HEK293 (cell line): Measurements from ENCODE around the gene DISC1.

Experiments
- CTCF ChIA-PET: fragments of 350-600 bp; formaldehyde crosslinking; extraction: SDS; loops from one replicate; lab custom pipeline; 2021; ENCODE audit warnings: antibody characterized with exemption; lab: Yijun Ruan, JAX
- POLR2A ChIA-PET: fragments of 300-600 bp; formaldehyde crosslinking; extraction: SDS; loops from one replicate; lab custom pipeline; 2020; ENCODE audit warnings: antibody characterized with exemption, inconsistent platforms; lab: Yijun Ruan, JAX
- H3K27ac ChIP-seq: fragments of 200-500 bp; sonication (Bioruptor generic); 2 replicates; pipeline ENCODE4 v1.5.1; 2014; ENCODE audit warnings: low read depth, low read length, control low read depth, inconsistent platforms; ENCODE audit errors: extremely low read depth
- H3K36me3 ChIP-seq, 2 experiments: fragments of 200-500 bp in 1 of 2; sonication (Bioruptor generic) in 1 of 2; 1 replicate in 1 of 2; 2 replicates in 1 of 2; pipeline ENCODE4 v1.5.1; 2014 to 2017; ENCODE audit warnings: inconsistent platforms in 2 of 2, low read length in 2 of 2; ENCODE audit not compliant: control insufficient read depth in 2 of 2, insufficient read depth in 1 of 2
- H3K4me1 ChIP-seq: fragments of 200-500 bp; sonication (Bioruptor generic); 2 replicates; pipeline ENCODE4 v1.5.1; 2014; ENCODE audit warnings: mild to moderate bottlenecking, low read length, inconsistent platforms; ENCODE audit not compliant: control insufficient read depth, insufficient read depth
- H3K4me3 ChIP-seq: 2 replicates; pipeline ENCODE4 v1.5.1; 2011; ENCODE audit warnings: low read depth, mild to moderate bottlenecking, control low read depth, low read length, moderate library complexity
- H3K9me3 ChIP-seq: fragments of 200-500 bp; sonication (Bioruptor generic); 2 replicates; pipeline ENCODE4 v1.5.1; 2014; ENCODE audit warnings: low read depth, low read length, inconsistent platforms; ENCODE audit not compliant: control insufficient read depth, insufficient read depth
- EGR2 ChIP-seq: fragments of 450-650 bp; formaldehyde crosslinking; IDR thresholded peaks from 2 replicates; pipeline ENCODE4 v1.5.1; 2016; ENCODE audit warnings: low read depth, missing biosample characterization, missing genetic modification characterization
- HOXA7 ChIP-seq: sonication (generic); formaldehyde crosslinking; IDR thresholded peaks from 2 replicates; pipeline ENCODE4 v1.8.1; 2022; ENCODE audit warnings: missing genetic modification reagents, borderline replicate concordance
- HOXD13 ChIP-seq: sonication (generic); formaldehyde crosslinking; IDR thresholded peaks from 2 replicates; pipeline ENCODE4 v1.8.0; 2022; ENCODE audit warnings: missing genetic modification reagents, borderline replicate concordance
- IKZF3 ChIP-seq: fragments of 450-650 bp; IDR thresholded peaks from 2 replicates; pipeline ENCODE4 v1.5.0; 2018; ENCODE audit warnings: missing biosample characterization, mild to moderate bottlenecking, missing genetic modification characterization, moderate library complexity
- KLF17 ChIP-seq: fragments of 450-650 bp; formaldehyde crosslinking; IDR thresholded peaks from 2 replicates; pipeline ENCODE4 v1.5.1; 2016; ENCODE audit warnings: missing biosample characterization, missing genetic modification characterization
- PBX3 ChIP-seq: sonication (generic); formaldehyde crosslinking; IDR thresholded peaks from 2 replicates; pipeline ENCODE4 v1.8.1; 2022; ENCODE audit warnings: mild to moderate bottlenecking, moderate library complexity, missing genetic modification reagents
- PRDM6 ChIP-seq: fragments of 450-650 bp; formaldehyde crosslinking; IDR thresholded peaks from 2 replicates; pipeline ENCODE4 v1.5.1; 2017; ENCODE audit warnings: missing biosample characterization, missing genetic modification characterization
- SP7 ChIP-seq: fragments of 450-650 bp; formaldehyde crosslinking; IDR thresholded peaks from 2 replicates; pipeline ENCODE4 v1.5.1; 2016; ENCODE audit warnings: missing biosample characterization, missing genetic modification characterization
- ZBTB11 ChIP-seq: fragments of 450-650 bp; formaldehyde crosslinking; conservative IDR thresholded peaks from 2 replicates; pipeline ENCODE4 v1.5.1; 2016; ENCODE audit warnings: low read depth, missing biosample characterization, missing genetic modification characterization
- ZBTB21 ChIP-seq: fragments of 450-650 bp; formaldehyde crosslinking; IDR thresholded peaks from 2 replicates; pipeline ENCODE4 v1.5.1; 2017; ENCODE audit warnings: missing biosample characterization, missing genetic modification characterization
- ZBTB7A ChIP-seq: fragments of 450-650 bp; formaldehyde crosslinking; IDR thresholded peaks from 2 replicates; pipeline ENCODE4 v1.5.1; 2016; ENCODE audit warnings: low read depth, missing biosample characterization, missing genetic modification characterization
- ZNF112 ChIP-seq: fragments of 450-650 bp; formaldehyde crosslinking; IDR thresholded peaks from 2 replicates; pipeline ENCODE4 v1.5.0; 2017; ENCODE audit warnings: missing biosample characterization, missing genetic modification characterization
- ZNF138 ChIP-seq: fragments of 450-650 bp; formaldehyde crosslinking; IDR thresholded peaks from 2 replicates; pipeline ENCODE4 v1.5.1; 2016; ENCODE audit warnings: missing biosample characterization, missing genetic modification characterization, borderline replicate concordance
- ZNF184 ChIP-seq: fragments of 450-650 bp; IDR thresholded peaks from 2 replicates; pipeline ENCODE4 v1.5.1; 2018; ENCODE audit warnings: missing biosample characterization, mild to moderate bottlenecking, missing genetic modification characterization
- ZNF26 ChIP-seq: fragments of 450-650 bp; formaldehyde crosslinking; IDR thresholded peaks from 2 replicates; pipeline ENCODE4 v1.5.1; 2016; ENCODE audit warnings: missing biosample characterization, missing genetic modification characterization
- ZNF404 ChIP-seq: fragments of 450-650 bp; formaldehyde crosslinking; IDR thresholded peaks from 2 replicates; pipeline ENCODE4 v1.5.1; 2017; ENCODE audit warnings: missing biosample characterization, missing genetic modification characterization
- ZNF513 ChIP-seq: fragments of 450-650 bp; IDR thresholded peaks from 2 replicates; pipeline ENCODE4 v1.5.1; 2018; ENCODE audit warnings: missing biosample characterization, missing genetic modification characterization
- ZNF560 ChIP-seq: fragments of 450-650 bp; formaldehyde crosslinking; IDR thresholded peaks from 2 replicates; pipeline ENCODE4 v1.5.1; 2017; ENCODE audit warnings: missing biosample characterization, missing genetic modification characterization, borderline replicate concordance
- ZNF610 ChIP-seq: fragments of 450-650 bp; formaldehyde crosslinking; IDR thresholded peaks from 2 replicates; pipeline ENCODE4 v1.5.1; 2016; ENCODE audit warnings: missing biosample characterization, missing genetic modification characterization, borderline replicate concordance
- ZNF658 ChIP-seq: fragments of 450-650 bp; formaldehyde crosslinking; IDR thresholded peaks from 2 replicates; pipeline ENCODE4; 2016; ENCODE audit warnings: missing biosample characterization, missing genetic modification characterization
- ZNF777 ChIP-seq: fragments of 450-650 bp; formaldehyde crosslinking; IDR thresholded peaks from 2 replicates; pipeline ENCODE4 v1.5.1; 2017; ENCODE audit warnings: missing biosample characterization, missing genetic modification characterization, borderline replicate concordance
- ZNF830 ChIP-seq: fragments of 450-650 bp; IDR thresholded peaks from 2 replicates; pipeline ENCODE4 v1.5.0; 2018; ENCODE audit warnings: missing biosample characterization, missing genetic modification characterization, low read depth, mild to moderate bottlenecking, moderate library complexity

Gene DISC1

GRCh38 chr1:231821281-231821680 lies 194.7 kb downstream of the DISC1 start (continued):
- no peak for TF ChIP-seq ZNF513 (tag by site-specific recombination)
- no peak for TF ChIP-seq ZNF610 (tag by site-specific recombination)
- TF ChIP-seq SP7 (tag by site-specific recombination), result no peak
- no peak for TF ChIP-seq IKZF3
- TF ChIP-seq ZBTB7A (tag by site-specific recombination), result no peak
- no peak for TF ChIP-seq ZNF112 (tag by site-specific recombination)
- TF ChIP-seq EGR2 (tag by site-specific recombination), result no peak
- no peak for TF ChIP-seq ZNF777 (tag by site-specific recombination)
- TF ChIP-seq ZNF138 (tag by site-specific recombination), result no peak
- TF ChIP-seq HOXD13, result no peak

GRCh38 chr1:231822041-231822440 lies 195.5 kb downstream of the DISC1 start:
- CTCF ChIA-PET, result interaction anchor here (1.7 kb wide), 1 partner anchor 16 kb away, joined by 6 read pairs; no protein-coding TSS in a partner anchor
- POLR2A ChIA-PET, result no interaction called here
- TF ChIP-seq ZNF404 (tag by site-specific recombination), result no peak
- no peak for TF ChIP-seq ZNF830 (tag by site-specific recombination)
- no peak for TF ChIP-seq PBX3 (CRISPR knock-in tag)
- TF ChIP-seq ZBTB21 (tag by site-specific recombination), result no peak
- TF ChIP-seq ZNF26 (tag by site-specific recombination), result no peak

GRCh38 chr1:231826566-231826965 lies 200.0 kb downstream of the DISC1 start:
- no peak overlapping the region for H3K4me3 ChIP-seq
- peaks cover 4% of the 10 kb centered on the region; the same call in 1 of the 2 replicates for H3K4me1 ChIP-seq
- H3K36me3 ChIP-seq, result no peaks in the 10 kb centered on the region
- POLR2A ChIA-PET, result interaction anchor here (0.6 kb wide), 1 partner anchor 17 kb away, joined by 6 read pairs; no protein-coding TSS in a partner anchor
- H3K9me3 ChIP-seq, result no peaks in the 10 kb centered on the region
- no peak overlapping the region for H3K27ac ChIP-seq
- TF ChIP-seq ZNF560 (no peak), ZBTB11 (tag by site-specific recombination) (no peak), HOXA7 (CRISPR knock-in tag) (no peak), ZNF658 (tag by site-specific recombination) (no peak), PRDM6 (tag by site-specific recombination) (no peak), KLF17 (tag by site-specific recombination) (no peak), ZNF184 (tag by site-specific recombination) (no peak)
- CTCF ChIA-PET, result no interaction called here

More at GRCh38 chr1:231822041-231822440, 195.5 kb downstream of the DISC1 start:
- no peaks in the 10 kb centered on the region for H3K4me1 ChIP-seq
- no peak overlapping the region for H3K27ac ChIP-seq
- no peaks in the 10 kb centered on the region for H3K36me3 ChIP-seq
- no peak overlapping the region for H3K4me3 ChIP-seq
- H3K9me3 ChIP-seq, result no peaks in the 10 kb centered on the region
